ENCODE results near the gene RTN4R.

RTN4R gene

DNA sequence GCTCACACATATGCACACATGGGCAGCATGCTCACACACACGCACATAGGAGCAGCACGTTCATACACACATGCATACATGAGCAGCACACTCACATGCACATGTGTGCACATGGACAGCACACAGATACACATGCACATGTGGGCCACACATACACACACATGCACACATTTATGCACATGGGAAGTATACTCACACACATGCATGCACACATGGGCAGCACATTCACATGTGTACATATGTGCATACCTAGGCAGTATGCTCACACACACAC, 42.5 kb downstream of the RTN4R start:
- no peaks in the 10 kb centered on the region for H3K9me3 ChIP-seq (ENCODE audit: insufficient read depth, low read depth, low read length)
- no peaks in the 10 kb centered on the region for H3K27me3 ChIP-seq (ENCODE audit: insufficient read depth, low read length, poor library complexity, severe bottlenecking)

GRCh38 chr22:20224917-20225692, 43.0 kb downstream of the RTN4R start:
- no peak overlapping the region for H3K4me3 ChIP-seq (ENCODE audit: low read length, poor library complexity, severe bottlenecking)
- no peak overlapping the region for H2AFZ ChIP-seq (ENCODE audit: low read length)
- no peaks in the 10 kb centered on the region for H3K36me3 ChIP-seq (ENCODE audit: insufficient read depth, low read length)
- H3K4me2 ChIP-seq (ENCODE audit: low read depth, low read length, poor library complexity, severe bottlenecking): no peak overlapping the region
- no peak overlapping the region for H3K9ac ChIP-seq (ENCODE audit: low read depth, low read length, poor library complexity, severe bottlenecking)
- TF ChIP-seq, protein P1, sequence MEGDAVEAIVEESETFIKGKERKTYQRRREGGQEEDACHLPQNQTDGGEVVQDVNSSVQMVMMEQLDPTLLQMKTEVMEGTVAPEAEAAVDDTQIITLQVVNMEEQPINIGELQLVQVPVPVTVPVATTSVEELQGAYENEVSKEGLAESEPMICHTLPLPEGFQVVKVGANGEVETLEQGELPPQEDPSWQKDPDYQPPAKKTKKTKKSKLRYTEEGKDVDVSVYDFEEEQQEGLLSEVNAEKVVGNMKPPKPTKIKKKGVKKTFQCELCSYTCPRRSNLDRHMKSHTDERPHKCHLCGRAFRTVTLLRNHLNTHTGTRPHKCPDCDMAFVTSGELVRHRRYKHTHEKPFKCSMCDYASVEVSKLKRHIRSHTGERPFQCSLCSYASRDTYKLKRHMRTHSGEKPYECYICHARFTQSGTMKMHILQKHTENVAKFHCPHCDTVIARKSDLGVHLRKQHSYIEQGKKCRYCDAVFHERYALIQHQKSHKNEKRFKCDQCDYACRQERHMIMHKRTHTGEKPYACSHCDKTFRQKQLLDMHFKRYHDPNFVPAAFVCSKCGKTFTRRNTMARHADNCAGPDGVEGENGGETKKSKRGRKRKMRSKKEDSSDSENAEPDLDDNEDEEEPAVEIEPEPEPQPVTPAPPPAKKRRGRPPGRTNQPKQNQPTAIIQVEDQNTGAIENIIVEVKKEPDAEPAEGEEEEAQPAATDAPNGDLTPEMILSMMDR (conservative IDR thresholded peaks at IDR 0.05; ENCODE audit: low read length): no peak
- TF ChIP-seq EZH2phosphoT487 (IDR thresholded peaks at IDR 0.05; ENCODE audit: borderline replicate concordance): no peak
- H3K79me2 ChIP-seq (ENCODE audit: insufficient read depth, low read length): no peaks in the 10 kb centered on the region
- no peaks in the 10 kb centered on the region for H3K9me3 ChIP-seq (ENCODE audit: insufficient read depth, low read depth, low read length)
- H3K9me2 ChIP-seq (replicated peaks; ENCODE audit: low read depth, low read length): no peaks in the 10 kb centered on the region
- no peaks in the 10 kb centered on the region for H3K4me1 ChIP-seq (ENCODE audit: insufficient read depth, low read length, poor library complexity, severe bottlenecking)
- H3K27me3 ChIP-seq (ENCODE audit: insufficient read depth, low read length, poor library complexity, severe bottlenecking): no peaks in the 10 kb centered on the region
- H4K20me1 ChIP-seq (ENCODE audit: insufficient read depth, low read length, poor library complexity, severe bottlenecking): no peaks in the 10 kb centered on the region
- no peaks in the 10 kb centered on the region for H3F3A ChIP-seq (ENCODE audit: low read depth)

More for the DNA sequence above, 42.5 kb downstream of the RTN4R start:
- Histone ChIP-seq H3K4me1 (ENCODE audit: insufficient read depth, low read length, poor library complexity, severe bottlenecking) (no peaks in the 10 kb centered on the region), H4K20me1 (ENCODE audit: insufficient read depth, low read length, poor library complexity, severe bottlenecking) (no peaks in the 10 kb centered on the region), H3K9ac (ENCODE audit: low read depth, low read length, poor library complexity, severe bottlenecking) (no peak overlapping the region), H3K4me2 (ENCODE audit: low read depth, low read length, poor library complexity, severe bottlenecking) (no peak overlapping the region), H3F3A (ENCODE audit: low read depth) (no peaks in the 10 kb centered on the region), H3K36me3 (ENCODE audit: insufficient read depth, low read length) (no peaks in the 10 kb centered on the region), H3K79me2 (ENCODE audit: insufficient read depth, low read length) (no peaks in the 10 kb centered on the region), H3K4me3 (ENCODE audit: low read length, poor library complexity, severe bottlenecking) (no peak overlapping the region), H3K9me2 (replicated peaks; ENCODE audit: low read depth, low read length) (no peaks in the 10 kb centered on the region), H2AFZ (ENCODE audit: low read length) (no peak overlapping the region)
- no peak for TF ChIP-seq EZH2phosphoT487 (IDR thresholded peaks at IDR 0.05; ENCODE audit: borderline replicate concordance)
- TF ChIP-seq, protein P1 (conservative IDR thresholded peaks at IDR 0.05; ENCODE audit: low read length): no peak

DNA sequence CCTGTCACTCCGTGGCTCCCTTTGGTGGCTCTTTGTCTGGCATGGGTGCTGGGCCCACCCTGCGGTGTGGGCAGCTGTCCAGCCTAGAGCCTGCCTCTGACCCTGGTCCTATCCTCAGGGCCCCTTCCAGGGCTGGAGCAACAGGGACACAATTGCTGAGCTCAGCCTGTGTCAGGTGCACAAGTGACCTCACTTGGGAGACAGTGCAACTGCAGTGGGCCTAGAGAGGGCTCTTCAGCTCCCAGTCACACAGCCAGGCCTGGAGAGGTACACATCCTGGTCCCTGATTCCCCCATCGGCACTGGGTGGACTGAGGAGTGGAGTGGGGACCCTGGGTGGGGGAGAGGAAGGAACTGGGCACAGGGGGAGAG, 43.9 kb downstream of the RTN4R start:
- TF ChIP-seq, protein P1 (conservative IDR thresholded peaks at IDR 0.05; ENCODE audit: low read length): no peak
- no peak for TF ChIP-seq EZH2phosphoT487 (IDR thresholded peaks at IDR 0.05; ENCODE audit: borderline replicate concordance)
- H3K4me2 ChIP-seq (ENCODE audit: low read depth, low read length, poor library complexity, severe bottlenecking): no peak overlapping the region
- H3K9me2 ChIP-seq (replicated peaks; ENCODE audit: low read depth, low read length): no peaks in the 10 kb centered on the region
- no peak overlapping the region for H2AFZ ChIP-seq (ENCODE audit: low read length)
- no peaks in the 10 kb centered on the region for H3K4me1 ChIP-seq (ENCODE audit: insufficient read depth, low read length, poor library complexity, severe bottlenecking)
- no peaks in the 10 kb centered on the region for H4K20me1 ChIP-seq (ENCODE audit: insufficient read depth, low read length, poor library complexity, severe bottlenecking)
- no peaks in the 10 kb centered on the region for H3K27me3 ChIP-seq (ENCODE audit: insufficient read depth, low read length, poor library complexity, severe bottlenecking)
- H3K79me2 ChIP-seq (ENCODE audit: insufficient read depth, low read length): no peaks in the 10 kb centered on the region
- no peak overlapping the region for H3K9ac ChIP-seq (ENCODE audit: low read depth, low read length, poor library complexity, severe bottlenecking)
- no peaks in the 10 kb centered on the region for H3F3A ChIP-seq (ENCODE audit: low read depth)
- H3K36me3 ChIP-seq (ENCODE audit: insufficient read depth, low read length): no peaks in the 10 kb centered on the region
- peaks cover 6% of the 10 kb centered on the region; the same call in 1 of the 2 replicates for H3K9me3 ChIP-seq (ENCODE audit: insufficient read depth, low read depth, low read length)
- no peak overlapping the region for H3K4me3 ChIP-seq (ENCODE audit: low read length, poor library complexity, severe bottlenecking)

Data from Loucy (cell line).